CD4-positive, alpha-beta T cell treated with Interleukin-15 for 4 hours (primary cell): ENCODE data around the gene FNDC5.

ENCODE experiments used
- DNase-seq: peaks from one replicate; pipeline ENCODE4 v3.0.0-alpha.2; 2020; ENCODE audit warnings: low spot score

Gene FNDC5

GRCh38 chr1:32864375-32865019 is 6.2 kb downstream of the FNDC5 start:
- DNase-seq: no peak

- no peak for DNase-seq
Measured at GRCh38 chr1:32863881-32864245, 6.8 kb downstream of the FNDC5 start.

- no peak for DNase-seq
Measured at GRCh38 chr1:32863218-32863880, 7.4 kb downstream of the FNDC5 start.

GRCh38 chr1:32861904-32862695 is 8.6 kb downstream of the FNDC5 start:
- DNase-seq: no peak

GRCh38 chr1:32860566-32860965 is 10.1 kb downstream of the FNDC5 start:
- no peak for DNase-seq

- DNase-seq: no peak
Measured at GRCh38 chr1:32859915-32860314, 10.8 kb downstream of the FNDC5 start.

GRCh38 chr1:32858791-32859190 is 11.9 kb downstream of the FNDC5 start:
- no peak for DNase-seq

- DNase-seq: no peak
Measured at GRCh38 chr1:32858136-32858535, 12.6 kb downstream of the FNDC5 start.

- DNase-seq: no peak
Measured at GRCh38 chr1:32855861-32856617, 14.7 kb downstream of the FNDC5 start.

GRCh38 chr1:32848354-32849063 is 22.2 kb downstream of the FNDC5 start:
- no peak for DNase-seq

- no peak for DNase-seq
Measured at GRCh38 chr1:32831878-32832277, 38.8 kb downstream of the FNDC5 start.

- no peak for DNase-seq
Measured at GRCh38 chr1:32830092-32830852, 40.4 kb downstream of the FNDC5 start.

- no peak for DNase-seq
Measured at GRCh38 chr1:32828341-32828740, 42.4 kb downstream of the FNDC5 start.

GRCh38 chr1:32825181-32825580 is 45.5 kb downstream of the FNDC5 start:
- DNase-seq: no peak

GRCh38 chr1:32818804-32819541 is 51.7 kb downstream of the FNDC5 start:
- DNase-seq: peak; percentile 22

GRCh38 chr1:32817815-32818786 is 52.6 kb downstream of the FNDC5 start:
- DNase-seq: peak; percentile 18

- DNase-seq: peak; percentile 99
Measured at GRCh38 chr1:32817159-32817814, 53.4 kb downstream of the FNDC5 start, which contains the start of the genes S100PBP and YARS1. Gene S100PBP (plus strand): TSS chr1:32817653. CDS start chr1:32826100, 8,447 bp downstream. Gene YARS1 (minus strand): TSS chr1:32817358. CDS start chr1:32817244, 114 bp downstream.

GRCh38 chr1:32816676-32817158 is 54.0 kb downstream of the FNDC5 start:
- no peak for DNase-seq
